HG02852 (cell line): Measurements from ENCODE around the gene GPC5.

Source experiments
- ATAC-seq: cut with Tn5 transposase; IDR thresholded peaks from one replicate; pipeline ENCODE4 v1.9.1; 2021; ENCODE audit warnings: mild to moderate bottlenecking, moderate library complexity; ENCODE audit not compliant: unreplicated experiment

GPC5 gene

DNA sequence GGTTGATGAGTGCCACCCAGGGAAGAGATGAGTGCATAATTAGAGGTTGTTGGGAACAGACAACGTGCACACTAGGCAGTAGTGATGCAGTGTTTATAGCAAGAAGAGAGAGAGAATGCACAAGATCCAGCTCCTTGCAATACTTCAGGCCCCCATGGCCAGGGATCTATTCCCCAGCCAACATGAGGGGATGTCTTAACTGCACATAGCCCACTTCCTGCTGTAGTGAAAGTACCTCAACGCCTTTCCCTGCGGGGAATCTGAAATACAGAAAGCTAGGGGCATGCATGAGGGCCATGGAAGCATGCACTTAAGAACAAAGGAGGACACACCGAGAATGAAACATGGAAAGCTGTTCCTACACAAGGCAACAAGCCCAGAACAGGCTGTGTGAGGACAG lies 1191.5 kb downstream of the GPC5 start:
- ATAC-seq: no peak

GRCh38 chr13:92590503-92590908 lies 1192.1 kb downstream of the GPC5 start:
- no peak for ATAC-seq

DNA sequence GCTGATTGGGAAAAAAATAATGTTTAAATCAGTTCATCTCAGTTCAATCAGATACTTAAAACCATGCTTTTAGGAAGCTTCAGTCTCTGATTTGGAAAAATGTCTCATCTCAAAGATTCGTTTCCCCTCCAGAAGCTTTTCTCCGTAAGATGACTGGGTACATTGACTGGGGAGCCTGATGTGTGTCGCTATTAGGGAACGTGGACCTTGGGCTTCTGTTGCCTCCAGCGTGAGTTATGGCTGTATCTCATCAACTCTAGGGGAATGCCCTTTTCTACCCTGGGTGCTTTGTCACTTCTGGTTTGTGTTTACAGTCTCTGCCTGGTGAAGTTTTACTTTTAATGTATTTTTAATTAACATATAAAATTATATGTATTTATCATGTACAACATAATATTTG lies 1192.7 kb downstream of the GPC5 start:
- ATAC-seq: no peak

- no peak for ATAC-seq
These were observed 1194.3 kb downstream of the GPC5 start for GRCh38 chr13:92592757-92593156.

- no peak for ATAC-seq
These were observed 1204.1 kb downstream of the GPC5 start for GRCh38 chr13:92602560-92602959.

DNA sequence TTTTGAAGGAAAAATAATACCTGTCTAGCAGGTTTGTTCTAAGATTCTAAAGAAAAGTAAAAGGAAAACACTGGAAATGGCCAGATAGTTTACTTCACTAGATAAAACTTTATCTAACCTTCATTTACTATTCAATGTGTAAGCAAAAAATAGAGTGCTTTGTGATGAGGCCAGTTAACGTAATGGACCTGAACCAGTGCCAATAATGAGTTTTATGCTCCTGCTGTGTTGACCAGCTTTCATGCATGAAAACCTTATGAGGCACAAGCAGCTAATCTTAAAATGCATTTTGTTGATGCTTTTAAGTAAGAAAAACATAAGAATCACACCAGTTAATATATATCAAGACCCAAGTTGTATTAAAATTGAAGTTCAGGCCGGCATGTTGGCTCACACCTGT lies 1211.0 kb downstream of the GPC5 start:
- no peak for ATAC-seq

DNA sequence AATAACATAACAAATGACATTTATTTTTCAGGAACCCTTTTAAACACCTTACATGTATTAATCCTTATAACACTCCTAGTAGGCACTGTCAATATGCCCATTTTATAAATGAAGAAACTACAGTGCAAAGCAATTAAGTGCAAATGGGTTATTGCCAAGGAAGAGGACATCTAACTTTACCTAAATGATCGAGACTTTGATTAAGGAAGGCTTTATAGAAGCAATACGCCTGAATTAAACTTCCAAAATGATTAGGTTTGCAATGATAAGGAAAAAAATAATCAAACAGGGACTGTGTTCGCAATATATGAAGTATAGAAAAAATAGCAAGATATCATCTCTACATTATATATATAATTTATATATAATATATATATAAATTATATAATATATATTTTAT lies 1214.5 kb downstream of the GPC5 start:
- no peak for ATAC-seq

- ATAC-seq: no peak
These were observed 1215.5 kb downstream of the GPC5 start for GRCh38 chr13:92613921-92614320.

DNA sequence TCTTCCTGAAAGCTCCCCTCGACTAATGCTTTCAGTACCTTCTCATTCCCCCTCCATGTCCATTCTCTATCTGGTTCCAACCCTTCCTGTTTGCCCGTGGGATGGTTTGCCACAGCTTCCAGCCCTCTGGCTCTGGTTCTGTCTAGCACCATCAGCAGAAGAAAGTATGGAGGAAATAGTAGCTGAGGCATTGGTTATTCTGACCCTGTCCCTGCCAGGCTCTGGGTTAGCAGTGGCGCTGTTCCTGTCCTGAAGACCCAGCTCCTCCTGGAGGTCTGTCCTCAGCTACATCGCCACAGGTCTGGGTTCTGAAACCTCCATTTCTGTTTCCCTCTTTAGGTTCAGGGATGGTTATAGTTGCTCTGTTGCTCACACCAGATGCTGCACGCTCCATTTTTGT lies 1223.6 kb downstream of the GPC5 start:
- ATAC-seq: no peak

- ATAC-seq: no peak
These were observed 1224.5 kb downstream of the GPC5 start for GRCh38 chr13:92622905-92623304.

GRCh38 chr13:92626274-92626673 lies 1227.9 kb downstream of the GPC5 start:
- no peak for ATAC-seq

- ATAC-seq: no peak
These were observed 1242.5 kb downstream of the GPC5 start for GRCh38 chr13:92640936-92641335.

- no peak for ATAC-seq
These were observed 1250.9 kb downstream of the GPC5 start for GRCh38 chr13:92649140-92649813.

- no peak for ATAC-seq
These were observed 1257.7 kb downstream of the GPC5 start for GRCh38 chr13:92656103-92656502.

- ATAC-seq: no peak
These were observed 1258.2 kb downstream of the GPC5 start for GRCh38 chr13:92656648-92657047.

GRCh38 chr13:92657565-92657964 lies 1259.1 kb downstream of the GPC5 start:
- ATAC-seq: no peak

GRCh38 chr13:92658293-92658692 lies 1259.9 kb downstream of the GPC5 start:
- ATAC-seq: no peak

- ATAC-seq: no peak
These were observed 1263.0 kb downstream of the GPC5 start for GRCh38 chr13:92661406-92661805.

GRCh38 chr13:92668157-92668556 lies 1269.7 kb downstream of the GPC5 start:
- ATAC-seq: no peak

DNA sequence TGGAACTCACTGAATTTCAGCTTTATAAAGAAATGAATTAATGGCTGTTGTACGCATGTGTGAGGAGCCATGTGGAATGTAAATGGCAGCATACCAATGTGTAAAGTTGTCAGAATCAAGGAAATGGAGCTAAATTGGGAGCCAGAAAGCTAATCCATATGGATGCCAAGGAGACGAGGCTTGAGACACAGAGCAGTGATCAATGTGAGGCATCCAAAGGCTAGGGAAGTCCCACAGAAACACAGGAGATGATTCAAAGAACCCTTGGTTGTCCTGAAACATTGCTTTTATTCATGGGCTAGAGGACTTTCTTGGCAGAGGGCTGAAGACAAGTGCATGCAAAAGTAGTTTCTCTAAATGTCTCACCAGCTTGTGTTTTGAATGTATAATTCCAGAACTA lies 1271.7 kb downstream of the GPC5 start:
- ATAC-seq: no peak

DNA sequence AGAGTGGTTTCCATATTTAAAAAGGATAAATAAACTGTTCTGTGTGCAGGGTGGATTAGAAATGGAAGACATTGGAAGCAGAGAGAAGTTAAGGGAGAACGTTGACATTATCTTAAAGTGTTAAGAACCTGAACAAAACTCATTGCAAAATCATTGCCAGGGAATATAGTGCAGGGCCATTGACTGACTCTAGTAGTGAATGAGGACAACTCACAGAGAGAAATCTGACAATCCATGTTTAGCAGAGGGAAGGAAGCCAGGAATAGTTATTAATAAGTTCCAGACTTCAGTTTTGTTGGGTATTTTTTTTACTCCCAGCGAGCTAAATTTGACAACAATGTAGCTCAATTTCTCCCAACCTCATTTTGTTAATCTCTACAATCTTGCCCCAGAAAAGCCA lies 1273.4 kb downstream of the GPC5 start:
- no peak for ATAC-seq

DNA sequence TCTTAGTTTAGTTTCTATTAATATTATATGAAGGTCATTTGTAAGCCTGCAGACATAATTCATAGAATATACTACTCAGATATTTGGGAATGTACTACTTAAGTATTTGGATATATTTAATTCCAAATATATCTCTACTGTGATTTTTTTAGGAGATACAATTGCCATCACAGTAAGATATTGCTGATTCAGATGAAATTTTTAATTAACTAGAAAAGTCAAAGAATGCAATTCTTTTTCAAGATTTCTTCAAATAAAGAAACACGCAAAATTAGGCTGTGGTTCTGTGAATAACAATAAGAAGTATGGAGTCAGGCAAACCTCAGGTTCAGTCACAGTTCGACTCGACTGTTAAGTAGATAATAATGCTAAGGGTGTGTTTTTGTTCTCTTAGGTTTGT lies 1277.8 kb downstream of the GPC5 start:
- no peak for ATAC-seq

DNA sequence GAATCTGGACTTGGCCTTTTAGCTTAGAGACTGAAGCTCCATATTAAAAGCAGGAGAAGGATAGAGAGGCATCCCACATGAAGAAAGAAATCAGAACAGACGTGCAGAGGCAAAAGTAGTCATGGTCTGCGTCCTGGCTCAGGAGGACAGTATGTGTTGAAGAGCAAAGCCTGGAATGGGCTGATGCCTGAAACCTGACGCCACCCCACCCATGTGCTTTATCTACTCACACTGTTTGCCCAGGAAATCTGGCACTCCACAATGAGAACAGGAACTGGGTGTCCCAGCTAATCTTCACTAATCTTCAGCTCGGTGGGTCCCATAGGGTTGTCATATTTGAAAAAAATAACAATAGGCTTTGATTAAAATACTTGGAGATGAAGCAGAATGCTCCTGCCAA lies 1279.2 kb downstream of the GPC5 start:
- ATAC-seq: no peak
